Mucosa of descending colon (tissue), 3 donors: Measurements from ENCODE around the gene ARL4A. TPM values are rescaled to one million over a fixed set of nuclear protein-coding genes. Genes with fewer than 3 reads are reported as not detected.
A peak's percentile ranks its signal among the peaks of the same experiment; 100 is the strongest.
"Not testable (repeated sequence)": the region's sequence is repeated elsewhere in the genome, so short reads cannot be mapped to it uniquely, and the experiment has no call there.

Experiments
- ATAC-seq: fragments of 200-7000 bp; cut with Tn5 transposase; one replicate; pipeline ENCODE4 v1.9.1; 2020; ENCODE audit warnings: mild to moderate bottlenecking, moderate library complexity
- DNase-seq, 3 donors: peaks; one replicate each; pipeline ENCODE4 v3.0.0-alpha.2; 2020
- H3K36me3 ChIP-seq: fragments of 200-600 bp; one replicate; pipeline ENCODE4 v1.8.0; 2021; ENCODE audit warnings: low read depth, mild to moderate bottlenecking
- H3K4me1 ChIP-seq: fragments of 200-600 bp; one replicate; pipeline ENCODE4 v1.8.0; 2021; ENCODE audit warnings: low read depth, mild to moderate bottlenecking
- H3K4me3 ChIP-seq: fragments of 200-600 bp; one replicate; pipeline ENCODE4 v1.8.0; 2021; ENCODE audit warnings: mild to moderate bottlenecking
- H3K9me3 ChIP-seq: fragments of 200-600 bp; one replicate; pipeline ENCODE4 v1.8.0; 2021; ENCODE audit warnings: mild to moderate bottlenecking
- CTCF ChIP-seq: fragments of 200-600 bp; IDR thresholded peaks from one replicate; pipeline ENCODE4 v1.8.0; 2022; ENCODE audit warnings: antibody characterized with exemption, mild to moderate bottlenecking
- intact Hi-C, 2 donors: fragments of 100-400 bp; cut with DNase I in 1 of 2; cut with micrococcal nuclease in 1 of 2; formaldehyde crosslinking; loops; one replicate each; pipeline versions ENCODE4 v1.11.0 to v1.11.1; 2022; cut with DNase I, micrococcal nuclease
- total RNA-seq, 3 donors: library from RNA; stranded (reverse); fragmentation: NEBNext Ultra II Directional in 2 of 3; extraction: Animal tissue kit (Norgen Biotek cat#: 25700) in 2 of 3; gene quantifications; one replicate each; pipeline versions ENCODE4 v1.2.1 to v1.2.4, GENCODE V29; 2021 to 2023
- donor health status: DM: no; HTN: no; CAD: no; lungs with moderate emphysema.
- donor health status: DM: no; HTN: no; CAD: no.
- donor health status: DM: no; HTN: yes; CAD: no.

ARL4A gene
- total RNA-seq, 3 donors from 2014 or later = 55.3 to 88.3 (median 73.4) TPM

GRCh38 chr7:12685550-12685949 lies 1.9 kb upstream of the ARL4A start:
- Histone ChIP-seq H3K4me3 (no peak overlapping the region), H3K4me1 (no peaks in the 10 kb centered on the region), H3K36me3 (no peaks in the 10 kb centered on the region), H3K9me3 (no peaks in the 10 kb centered on the region)
- intact Hi-C loops = no loop called here
- no peak for TF ChIP-seq CTCF
- ATAC-seq (no peak), DNase-seq (peak in 1 of 3 donors; percentile 25)

GRCh38 chr7:12686234-12686890 lies 1.1 kb upstream of the ARL4A start:
- intact Hi-C loops = no loop called here
- Histone ChIP-seq H3K9me3 (no peaks in the 10 kb centered on the region), H3K4me1 (no peaks in the 10 kb centered on the region), H3K4me3 (peak overlapping the region; percentile 60), H3K36me3 (no peaks in the 10 kb centered on the region)
- DNase-seq = peak; percentile 96 to 99 (median 98)
- peak; percentile 89 for ATAC-seq
- TF ChIP-seq CTCF = peak; percentile 93

GRCh38 chr7:12687718-12688171 lies 312 bp downstream of the ARL4A start:
- Histone ChIP-seq H3K4me3 (peak overlapping the region; percentile 60), H3K9me3 (no peaks in the 10 kb centered on the region), H3K36me3 (no peaks in the 10 kb centered on the region), H3K4me1 (no peaks in the 10 kb centered on the region)
- intact Hi-C loops = no loop called here
- no peak for ATAC-seq
- TF ChIP-seq CTCF = no peak
- no peak for DNase-seq

- H3K4me3 ChIP-seq, H3K9me3 ChIP-seq, H3K36me3 ChIP-seq, H3K4me1 ChIP-seq, intact Hi-C loops, DNase-seq, ATAC-seq: not testable (repeated sequence)
Observed at GRCh38 chr7:12688485-12689170, 1.2 kb downstream of the ARL4A start.

GRCh38 chr7:12689451-12689850 lies 2.0 kb downstream of the ARL4A start:
- no peak for TF ChIP-seq CTCF
- Histone ChIP-seq H3K4me1 (no peaks in the 10 kb centered on the region), H3K4me3 (no peak overlapping the region), H3K9me3 (no peaks in the 10 kb centered on the region), H3K36me3 (no peaks in the 10 kb centered on the region)
- ATAC-seq = no peak
- DNase-seq = no peak
- intact Hi-C loops = no loop called here

- Histone ChIP-seq H3K9me3 (no peaks in the 10 kb centered on the region), H3K4me1 (no peaks in the 10 kb centered on the region), H3K4me3 (no peak overlapping the region), H3K36me3 (no peaks in the 10 kb centered on the region)
- DNase-seq (no peak), ATAC-seq (no peak)
- intact Hi-C loops = no loop called here
- TF ChIP-seq CTCF = no peak
Observed at GRCh38 chr7:12690041-12690878, 2.8 kb downstream of the ARL4A start.

GRCh38 chr7:12691388-12691787 lies 4.0 kb downstream of the ARL4A start:
- H3K4me1 ChIP-seq, intact Hi-C loops, DNase-seq, H3K9me3 ChIP-seq, H3K36me3 ChIP-seq, ATAC-seq, H3K4me3 ChIP-seq: not testable (repeated sequence)
